NOMO-1 (cell line): Measurements from ENCODE around the gene MAGI3.
A peak's percentile ranks its signal among the peaks of the same experiment; 100 is the strongest.
"Not testable (repeated sequence)": the region's sequence is repeated elsewhere in the genome, so short reads cannot be mapped to it uniquely, and the experiment has no call there.

Source experiments
- DNase-seq, 2 experiments: peaks; one replicate each; lab custom pipeline; 2025; ENCODE audit not compliant: unreplicated experiment in 2 of 2; lab: John Stamatoyannopoulos, UW

The MAGI3 gene

GRCh38 chr1:113396585-113396984 is 6.3 kb downstream of the MAGI3 start:
- no peak for DNase-seq

GRCh38 chr1:113399062-113399583 is 8.8 kb downstream of the MAGI3 start:
- no peak for DNase-seq

GRCh38 chr1:113401067-113401466 is 10.8 kb downstream of the MAGI3 start:
- no peak for DNase-seq

GRCh38 chr1:113401728-113402127 is 11.4 kb downstream of the MAGI3 start:
- no peak for DNase-seq

GRCh38 chr1:113403065-113403464 is 12.8 kb downstream of the MAGI3 start:
- DNase-seq: no peak

- DNase-seq: no peak
These were observed 15.3 kb downstream of the MAGI3 start for GRCh38 chr1:113405573-113405972.

GRCh38 chr1:113406149-113406548 is 15.8 kb downstream of the MAGI3 start:
- not testable (repeated sequence) for DNase-seq

- no peak for DNase-seq
These were observed 19.0 kb downstream of the MAGI3 start for GRCh38 chr1:113409363-113409762.

- DNase-seq: not testable (repeated sequence)
These were observed 21.7 kb downstream of the MAGI3 start for GRCh38 chr1:113412020-113412419.

GRCh38 chr1:113415310-113416070 is 25.2 kb downstream of the MAGI3 start:
- DNase-seq: peak; percentile 27 to 58

- not testable (repeated sequence) for DNase-seq
These were observed 25.8 kb downstream of the MAGI3 start for GRCh38 chr1:113416071-113416470.

GRCh38 chr1:113416496-113416895 is 26.2 kb downstream of the MAGI3 start:
- peak in 1 of 2 experiments; percentile 20 for DNase-seq

GRCh38 chr1:113422315-113423068 is 32.2 kb downstream of the MAGI3 start:
- DNase-seq: no peak

GRCh38 chr1:113423826-113424225 is 33.5 kb downstream of the MAGI3 start:
- DNase-seq: no peak

- DNase-seq: no peak
These were observed 39.3 kb downstream of the MAGI3 start for GRCh38 chr1:113429461-113430153.

- no peak for DNase-seq
These were observed 42.9 kb downstream of the MAGI3 start for GRCh38 chr1:113433184-113433583.

- DNase-seq: no peak
These were observed 44.0 kb downstream of the MAGI3 start for GRCh38 chr1:113434081-113434873.

GRCh38 chr1:113434874-113435175 is 44.5 kb downstream of the MAGI3 start:
- DNase-seq: no peak

GRCh38 chr1:113437554-113438341 is 47.4 kb downstream of the MAGI3 start:
- no peak for DNase-seq
